HepG2 (cell line): ENCODE measurements around the gene TRIM25. TPM values are rescaled to one million over a fixed set of nuclear protein-coding genes. Genes with fewer than 3 reads are reported as not detected.

Experiments
- AGO1 ChIP-seq: fragments of 200-400 bp; formaldehyde crosslinking; IDR thresholded peaks from 2 replicates; pipeline ENCODE4 v1.6.1; 2017; ENCODE audit warnings: mild to moderate bottlenecking, low read depth, low read length, moderate library complexity; ENCODE audit not compliant: poor library complexity, severe bottlenecking
- CHD2 ChIP-seq: IDR thresholded peaks from 2 replicates; pipeline ENCODE4 v1.6.1; 2011; ENCODE audit warnings: low read depth, low read length, improper control_type of control experiment
- DMAP1 ChIP-seq: IDR thresholded peaks from 2 replicates; pipeline ENCODE4 v1.6.1; 2016
- DNMT1 ChIP-seq: sonication (generic); formaldehyde crosslinking; IDR thresholded peaks from 2 replicates; pipeline ENCODE4 v1.5.1; 2020; ENCODE audit warnings: mild to moderate bottlenecking, missing genetic modification reagents
- DPF2 ChIP-seq: sonication (generic); formaldehyde crosslinking; IDR thresholded peaks from 2 replicates; pipeline ENCODE4 v1.4.0; 2020; ENCODE audit warnings: mild to moderate bottlenecking, low read depth, missing genetic modification reagents, borderline replicate concordance
- HMG20B ChIP-seq: conservative IDR thresholded peaks from 2 replicates; pipeline ENCODE4 v1.6.1; 2016; ENCODE audit warnings: missing genetic modification reagents, missing compliant biosample characterization
- HNF4G ChIP-seq, 2 experiments: sonication (generic) in 1 of 2; formaldehyde crosslinking in 1 of 2; IDR thresholded peaks; 2 replicates each; pipeline versions ENCODE4 v1.4.0 to v1.6.1; 2011 to 2020; ENCODE audit warnings: borderline replicate concordance in 2 of 2, low read depth in 2 of 2, mild to moderate bottlenecking in 2 of 2, low read length in 1 of 2, missing genetic modification reagents in 1 of 2, moderate library complexity in 1 of 2
- LCORL ChIP-seq, 2 experiments: fragments of 450-650 bp in 1 of 2; sonication (generic) in 1 of 2; formaldehyde crosslinking in 1 of 2; IDR thresholded peaks; 2 replicates each; pipeline versions ENCODE4 v1.5.0 to v1.6.1; 2017 to 2020; ENCODE audit warnings: antibody characterized with exemption in 1 of 2, missing genetic modification reagents in 1 of 2
- MIER3 ChIP-seq: IDR thresholded peaks from 2 replicates; pipeline ENCODE4 v1.6.1; 2016; ENCODE audit warnings: missing compliant biosample characterization, borderline replicate concordance
- MZF1 ChIP-seq: sonication (generic); formaldehyde crosslinking; IDR thresholded peaks from 2 replicates; pipeline ENCODE4 v1.8.1; 2023; ENCODE audit warnings: mild to moderate bottlenecking, missing genetic modification reagents, borderline replicate concordance
- NCOA5 ChIP-seq: sonication (generic); formaldehyde crosslinking; IDR thresholded peaks from 2 replicates; pipeline ENCODE4 v1.4.0; 2020; ENCODE audit warnings: missing genetic modification reagents
- NFE2L1 ChIP-seq: sonication (generic); formaldehyde crosslinking; IDR thresholded peaks from 2 replicates; pipeline ENCODE4 v1.4.0; 2020; ENCODE audit warnings: missing genetic modification reagents, mild to moderate bottlenecking, borderline replicate concordance
- POGZ ChIP-seq: sonication (generic); formaldehyde crosslinking; IDR thresholded peaks from 2 replicates; pipeline ENCODE4 v1.4.0; 2020; ENCODE audit warnings: mild to moderate bottlenecking, missing genetic modification reagents
- SPEN ChIP-seq: sonication (generic); formaldehyde crosslinking; IDR thresholded peaks from 2 replicates; pipeline ENCODE4 v1.5.1; 2020; ENCODE audit warnings: low read depth, mild to moderate bottlenecking, missing genetic modification reagents
- TEAD3 ChIP-seq: optimal IDR thresholded peaks from 2 replicates; pipeline ENCODE3; 2016; ENCODE audit warnings: borderline replicate concordance
- TSC22D2 ChIP-seq: sonication (generic); formaldehyde crosslinking; IDR thresholded peaks from 2 replicates; pipeline ENCODE4 v1.5.1; 2020; ENCODE audit warnings: missing genetic modification reagents, mild to moderate bottlenecking, borderline replicate concordance
- ZC3H4 ChIP-seq: sonication (generic); formaldehyde crosslinking; IDR thresholded peaks from 2 replicates; pipeline ENCODE4 v1.4.0; 2020; ENCODE audit warnings: missing genetic modification reagents, borderline replicate concordance
- ZEB1 ChIP-seq: IDR thresholded peaks from 2 replicates; pipeline ENCODE4 v1.6.1; 2012; ENCODE audit warnings: mild to moderate bottlenecking, low read depth, inconsistent platforms; ENCODE audit not compliant: insufficient replicate concordance
- ZFP36L2 ChIP-seq: sonication (generic); formaldehyde crosslinking; IDR thresholded peaks from 2 replicates; pipeline ENCODE4 v1.4.0; 2020; ENCODE audit warnings: missing genetic modification reagents
- ZNF207 ChIP-seq: fragments of 450-650 bp; IDR thresholded peaks from 2 replicates; pipeline ENCODE4 v1.6.1; 2016; ENCODE audit warnings: antibody characterized with exemption, borderline replicate concordance
- ZNF329 ChIP-seq: sonication (generic); formaldehyde crosslinking; IDR thresholded peaks from 2 replicates; pipeline ENCODE4 v1.9.0; 2021; ENCODE audit warnings: low read depth, mild to moderate bottlenecking, missing genetic modification reagents
- ZNF354B ChIP-seq: sonication (generic); formaldehyde crosslinking; IDR thresholded peaks from 2 replicates; pipeline ENCODE4 v1.8.0; 2022; ENCODE audit warnings: mild to moderate bottlenecking, missing genetic modification reagents
- ZNF460 ChIP-seq: sonication (generic); formaldehyde crosslinking; IDR thresholded peaks from 2 replicates; pipeline ENCODE4 v1.5.1; 2020; ENCODE audit warnings: missing genetic modification reagents, mild to moderate bottlenecking, borderline replicate concordance
- ZNF468 ChIP-seq: sonication (generic); formaldehyde crosslinking; IDR thresholded peaks from 2 replicates; pipeline ENCODE4 v1.8.0; 2022; ENCODE audit warnings: mild to moderate bottlenecking, moderate library complexity, missing genetic modification reagents
- ZNF616 ChIP-seq: sonication (generic); formaldehyde crosslinking; IDR thresholded peaks from 2 replicates; pipeline ENCODE4 v1.5.0; 2020; ENCODE audit warnings: low read depth, mild to moderate bottlenecking, missing genetic modification reagents
- ZNF792 ChIP-seq: IDR thresholded peaks from 2 replicates; pipeline ENCODE4 v1.6.1; 2016
- ZNF850 ChIP-seq: sonication (generic); formaldehyde crosslinking; conservative IDR thresholded peaks from 2 replicates; pipeline ENCODE4 v1.9.0; 2021; ENCODE audit warnings: mild to moderate bottlenecking, missing genetic modification reagents
- polyA plus RNA-seq, 8 experiments: library from polyadenylated mRNA; depleted of rRNA in 3 of 8; stranded (reverse) in 7 of 8; unstranded in 1 of 8; fragments of >200 nt; fragmentation: Illumina TruSeq in 4 of 8; extraction: Trizol in 4 of 8; gene quantifications; 2 replicates each; pipeline versions ENCODE4 v1.2.1 to v1.2.3, GENCODE V29; 2011 to 2016; ENCODE audit warnings: low read depth in 4 of 8, missing spikeins in 1 of 8, mixed read lengths in 1 of 8; ENCODE audit not compliant: insufficient read depth in 1 of 8
- total RNA-seq, 5 experiments: library from RNA; depleted of rRNA; stranded (reverse); fragments of >200 nt; fragmentation: Illumina TruSeq; extraction: Trizol; gene quantifications; 2 replicates each; pipeline ENCODE4 v1.2.3, GENCODE V29; 2016; ENCODE audit warnings: low read depth in 1 of 5
- TF ChIP-seq, protein P1 (sequence below): sonication (generic); formaldehyde crosslinking; IDR thresholded peaks from 2 replicates; pipeline ENCODE4 v1.4.0; 2020; ENCODE audit warnings: missing genetic modification reagents, mild to moderate bottlenecking, borderline replicate concordance
- TF ChIP-seq, protein P2 (sequence below): sonication (generic); formaldehyde crosslinking; IDR thresholded peaks from 2 replicates; pipeline ENCODE4 v1.4.0; 2020; ENCODE audit warnings: mild to moderate bottlenecking, missing genetic modification reagents

TRIM25 gene
- total and polyA plus RNA-seq, 2 of the 13 experiments (the other 11 are each of a cell fraction or from before 2014, with no cell fraction given): 30.8 to 42.2 TPM

DNA sequence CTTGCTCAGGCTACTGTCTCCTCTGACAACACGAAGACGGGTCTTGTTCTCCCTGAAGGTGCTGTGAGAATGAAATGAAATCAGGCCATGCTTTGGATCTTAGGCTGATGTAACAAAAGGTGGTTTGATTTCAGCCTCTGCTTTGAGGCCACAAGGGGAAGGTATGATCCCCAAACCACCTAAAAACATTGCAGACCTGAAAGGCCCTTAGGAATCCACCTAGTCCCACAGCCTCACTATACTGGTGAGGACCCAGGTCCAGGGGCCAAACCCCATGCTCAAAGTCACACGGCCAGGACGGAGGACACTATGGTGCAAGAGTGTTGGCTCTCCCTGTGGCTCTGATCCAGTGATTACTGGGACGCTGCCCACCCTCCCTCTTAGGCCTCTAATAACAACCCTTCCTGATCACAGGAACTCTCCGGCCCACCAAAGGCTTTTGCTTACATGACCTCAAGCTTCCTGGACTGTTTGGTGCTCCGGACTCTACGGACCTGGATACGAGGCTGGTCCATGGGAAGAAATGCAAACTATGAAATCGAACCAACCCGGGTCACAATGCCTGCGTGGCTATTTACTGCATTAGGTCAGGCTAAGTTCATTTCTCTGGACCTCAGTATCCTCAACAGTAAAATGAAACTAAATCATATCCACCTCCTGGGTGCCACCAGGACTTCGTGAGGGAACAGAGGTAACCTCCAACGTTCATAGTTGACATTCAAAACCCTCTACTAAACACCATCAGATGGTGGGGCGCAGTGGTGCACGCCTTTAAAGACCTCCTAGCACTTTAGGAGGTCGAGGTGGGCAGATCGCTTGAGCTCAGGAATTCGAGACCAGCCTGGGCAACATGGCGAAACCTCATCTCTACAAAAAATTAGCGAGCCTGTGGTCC lies 1.5 kb downstream of the TRIM25 start (continued):
- TF ChIP-seq, protein P1, sequence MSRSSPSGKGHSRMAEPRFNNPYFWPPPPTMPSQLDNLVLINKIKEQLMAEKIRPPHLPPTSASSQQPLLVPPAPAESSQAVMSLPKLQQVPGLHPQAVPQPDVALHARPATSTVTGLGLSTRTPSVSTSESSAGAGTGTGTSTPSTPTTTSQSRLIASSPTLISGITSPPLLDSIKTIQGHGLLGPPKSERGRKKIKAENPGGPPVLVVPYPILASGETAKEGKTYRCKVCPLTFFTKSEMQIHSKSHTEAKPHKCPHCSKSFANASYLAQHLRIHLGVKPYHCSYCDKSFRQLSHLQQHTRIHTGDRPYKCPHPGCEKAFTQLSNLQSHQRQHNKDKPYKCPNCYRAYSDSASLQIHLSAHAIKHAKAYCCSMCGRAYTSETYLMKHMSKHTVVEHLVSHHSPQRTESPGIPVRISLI: no peak
- TF ChIP-seq MZF1: no peak
- TF ChIP-seq TSC22D2 (CRISPR knock-in tag): no peak
- no peak for TF ChIP-seq SPEN
- no peak for TF ChIP-seq ZC3H4
- TF ChIP-seq DPF2: no peak
- TF ChIP-seq HNF4G (IDR thresholded peaks at IDR 0.05; ENCODE audit: borderline replicate concordance, low read depth, low read length): no peak; the same call in 1 of the 2 replicates
- TF ChIP-seq HNF4G (CRISPR knock-in tag; IDR thresholded peaks at IDR 0.05; ENCODE audit: borderline replicate concordance, low read depth): no peak
- TF ChIP-seq NCOA5 (CRISPR knock-in tag): no peak
- no peak for TF ChIP-seq ZNF354B (CRISPR knock-in tag)
- peak; percentile 55; the same call in 1 of the 2 replicates for TF ChIP-seq ZNF792 (CRISPR knock-in tag)
- no peak for TF ChIP-seq TEAD3 (CRISPR knock-in tag)
- no peak for TF ChIP-seq ZFP36L2 (CRISPR knock-in tag)
- TF ChIP-seq ZNF460 (CRISPR knock-in tag): no peak
- no peak for TF ChIP-seq ZNF329 (CRISPR knock-in tag)
- peak; percentile 19; the same call in 1 of the 2 replicates for TF ChIP-seq POGZ (CRISPR knock-in tag)
- no peak for TF ChIP-seq AGO1
- no peak for TF ChIP-seq HMG20B
- TF ChIP-seq ZNF616 (CRISPR knock-in tag): no peak
- TF ChIP-seq ZNF207: no peak
- no peak for TF ChIP-seq ZNF468
- no peak for TF ChIP-seq MIER3 (CRISPR knock-in tag)
- TF ChIP-seq ZNF850 (CRISPR knock-in tag): no peak
- no peak for TF ChIP-seq DNMT1 (CRISPR knock-in tag)
- no peak for TF ChIP-seq ZEB1
- TF ChIP-seq, protein P2, sequence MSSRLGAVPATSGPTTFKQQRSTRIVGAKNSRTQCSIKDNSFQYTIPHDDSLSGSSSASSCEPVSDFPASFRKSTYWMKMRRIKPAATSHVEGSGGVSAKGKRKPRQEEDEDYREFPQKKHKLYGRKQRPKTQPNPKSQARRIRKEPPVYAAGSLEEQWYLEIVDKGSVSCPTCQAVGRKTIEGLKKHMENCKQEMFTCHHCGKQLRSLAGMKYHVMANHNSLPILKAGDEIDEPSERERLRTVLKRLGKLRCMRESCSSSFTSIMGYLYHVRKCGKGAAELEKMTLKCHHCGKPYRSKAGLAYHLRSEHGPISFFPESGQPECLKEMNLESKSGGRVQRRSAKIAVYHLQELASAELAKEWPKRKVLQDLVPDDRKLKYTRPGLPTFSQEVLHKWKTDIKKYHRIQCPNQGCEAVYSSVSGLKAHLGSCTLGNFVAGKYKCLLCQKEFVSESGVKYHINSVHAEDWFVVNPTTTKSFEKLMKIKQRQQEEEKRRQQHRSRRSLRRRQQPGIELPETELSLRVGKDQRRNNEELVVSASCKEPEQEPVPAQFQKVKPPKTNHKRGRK (CRISPR knock-in tag): no peak
- TF ChIP-seq LCORL (IDR thresholded peaks at IDR 0.05): no peak
- TF ChIP-seq LCORL (CRISPR knock-in tag; IDR thresholded peaks at IDR 0.05): peak; percentile 61
- no peak for TF ChIP-seq NFE2L1 (CRISPR knock-in tag)
- TF ChIP-seq CHD2: no peak
- TF ChIP-seq DMAP1: no peak; the same call in 1 of the 2 replicates
